ENCODE measurements around the gene TIAL1. TPM values are rescaled to one million over a fixed set of nuclear protein-coding genes. Genes with fewer than 3 reads are reported as not detected.

The TIAL1 gene
- total and polyA plus RNA-seq, 2 of the 13 experiments (the other 11 are each of a cell fraction or from before 2014, with no cell fraction given), result 31.5 to 148 TPM

DNA sequence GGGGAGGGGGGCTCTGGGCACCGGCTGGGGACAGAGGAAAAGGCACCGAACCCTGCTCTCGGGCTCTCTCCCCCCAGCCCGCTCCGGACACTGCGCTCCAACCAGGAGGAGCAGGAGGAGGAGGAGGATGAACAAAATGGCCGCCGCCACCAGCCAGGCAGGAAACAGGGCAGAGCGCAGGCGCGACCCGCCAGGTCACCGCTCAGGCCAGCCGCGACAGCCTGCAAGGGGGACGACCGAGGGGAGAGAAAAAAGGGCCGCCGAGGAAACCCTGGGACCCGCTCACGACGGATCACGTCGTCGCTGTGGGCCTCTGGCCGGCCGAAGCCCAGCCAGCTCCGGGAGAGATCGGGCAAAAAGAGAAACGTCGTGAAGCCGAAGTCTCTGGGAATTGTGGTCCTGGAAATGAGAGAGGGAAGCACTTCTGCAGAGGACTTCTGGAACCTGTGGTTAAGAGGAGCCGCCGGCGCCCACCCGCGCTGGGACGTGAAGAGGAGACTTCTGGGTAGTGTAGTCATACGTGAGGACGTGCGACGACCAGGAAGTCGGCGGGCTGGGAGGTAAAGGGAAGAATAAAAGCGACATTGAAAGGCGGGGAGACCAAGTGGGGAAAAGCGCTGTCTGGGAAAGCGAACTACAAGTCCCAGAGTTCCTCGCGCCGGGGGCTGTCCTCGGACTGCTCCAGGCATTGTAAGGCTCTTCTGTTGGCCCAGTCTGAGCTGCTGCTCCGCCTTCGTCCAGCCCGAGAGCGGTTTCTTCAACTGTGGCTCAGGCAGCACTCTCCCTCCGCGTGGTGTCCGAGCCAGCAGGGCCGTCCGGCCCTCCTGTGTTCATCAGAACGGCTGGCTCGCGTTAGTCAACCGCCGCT, at the start of gene TIAL1 (continued):
- TF ChIP-seq, protein P1, sequence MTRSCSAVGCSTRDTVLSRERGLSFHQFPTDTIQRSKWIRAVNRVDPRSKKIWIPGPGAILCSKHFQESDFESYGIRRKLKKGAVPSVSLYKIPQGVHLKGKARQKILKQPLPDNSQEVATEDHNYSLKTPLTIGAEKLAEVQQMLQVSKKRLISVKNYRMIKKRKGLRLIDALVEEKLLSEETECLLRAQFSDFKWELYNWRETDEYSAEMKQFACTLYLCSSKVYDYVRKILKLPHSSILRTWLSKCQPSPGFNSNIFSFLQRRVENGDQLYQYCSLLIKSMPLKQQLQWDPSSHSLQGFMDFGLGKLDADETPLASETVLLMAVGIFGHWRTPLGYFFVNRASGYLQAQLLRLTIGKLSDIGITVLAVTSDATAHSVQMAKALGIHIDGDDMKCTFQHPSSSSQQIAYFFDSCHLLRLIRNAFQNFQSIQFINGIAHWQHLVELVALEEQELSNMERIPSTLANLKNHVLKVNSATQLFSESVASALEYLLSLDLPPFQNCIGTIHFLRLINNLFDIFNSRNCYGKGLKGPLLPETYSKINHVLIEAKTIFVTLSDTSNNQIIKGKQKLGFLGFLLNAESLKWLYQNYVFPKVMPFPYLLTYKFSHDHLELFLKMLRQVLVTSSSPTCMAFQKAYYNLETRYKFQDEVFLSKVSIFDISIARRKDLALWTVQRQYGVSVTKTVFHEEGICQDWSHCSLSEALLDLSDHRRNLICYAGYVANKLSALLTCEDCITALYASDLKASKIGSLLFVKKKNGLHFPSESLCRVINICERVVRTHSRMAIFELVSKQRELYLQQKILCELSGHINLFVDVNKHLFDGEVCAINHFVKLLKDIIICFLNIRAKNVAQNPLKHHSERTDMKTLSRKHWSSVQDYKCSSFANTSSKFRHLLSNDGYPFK (CRISPR knock-in tag; IDR thresholded peaks at IDR 0.05; ENCODE audit: borderline replicate concordance), result peak; percentile 100
- TF ChIP-seq FOXA1 (IDR thresholded peaks at IDR 0.05), result no peak
- TF ChIP-seq FOXA1 (CRISPR knock-in tag; IDR thresholded peaks at IDR 0.05), result no peak
- 0 out of 2 replicates have a peak, but pooled peaks have one; percentile 24 for TF ChIP-seq ZNF235 (CRISPR knock-in tag; IDR thresholded peaks at IDR 0.05; ENCODE audit: borderline replicate concordance)
- TF ChIP-seq, protein P2, sequence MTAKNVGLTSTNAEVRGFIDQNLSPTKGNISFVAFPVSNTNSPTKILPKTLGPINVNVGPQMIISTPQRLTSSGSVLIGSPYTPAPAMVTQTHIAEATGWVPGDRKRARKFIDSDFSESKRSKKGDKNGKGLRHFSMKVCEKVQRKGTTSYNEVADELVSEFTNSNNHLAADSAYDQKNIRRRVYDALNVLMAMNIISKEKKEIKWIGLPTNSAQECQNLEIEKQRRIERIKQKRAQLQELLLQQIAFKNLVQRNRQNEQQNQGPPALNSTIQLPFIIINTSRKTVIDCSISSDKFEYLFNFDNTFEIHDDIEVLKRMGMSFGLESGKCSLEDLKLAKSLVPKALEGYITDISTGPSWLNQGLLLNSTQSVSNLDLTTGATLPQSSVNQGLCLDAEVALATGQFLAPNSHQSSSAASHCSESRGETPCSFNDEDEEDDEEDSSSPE (CRISPR knock-in tag; IDR thresholded peaks at IDR 0.05), result peak; percentile 96
- peak; percentile 50; the same call in 1 of the 2 replicates for TF ChIP-seq ZNF331 (CRISPR knock-in tag; IDR thresholded peaks at IDR 0.05)
- TF ChIP-seq, protein P3, sequence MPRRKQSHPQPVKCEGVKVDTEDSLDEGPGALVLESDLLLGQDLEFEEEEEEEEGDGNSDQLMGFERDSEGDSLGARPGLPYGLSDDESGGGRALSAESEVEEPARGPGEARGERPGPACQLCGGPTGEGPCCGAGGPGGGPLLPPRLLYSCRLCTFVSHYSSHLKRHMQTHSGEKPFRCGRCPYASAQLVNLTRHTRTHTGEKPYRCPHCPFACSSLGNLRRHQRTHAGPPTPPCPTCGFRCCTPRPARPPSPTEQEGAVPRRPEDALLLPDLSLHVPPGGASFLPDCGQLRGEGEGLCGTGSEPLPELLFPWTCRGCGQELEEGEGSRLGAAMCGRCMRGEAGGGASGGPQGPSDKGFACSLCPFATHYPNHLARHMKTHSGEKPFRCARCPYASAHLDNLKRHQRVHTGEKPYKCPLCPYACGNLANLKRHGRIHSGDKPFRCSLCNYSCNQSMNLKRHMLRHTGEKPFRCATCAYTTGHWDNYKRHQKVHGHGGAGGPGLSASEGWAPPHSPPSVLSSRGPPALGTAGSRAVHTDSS (CRISPR knock-in tag; conservative IDR thresholded peaks at IDR 0.05), result no peak
- TF ChIP-seq RARG (CRISPR knock-in tag; IDR thresholded peaks at IDR 0.05; ENCODE audit: low read depth), result 0 out of 2 replicates have a peak, but pooled peaks have one; percentile 43
- TF ChIP-seq ZNF44 (CRISPR knock-in tag; IDR thresholded peaks at IDR 0.05), result no peak
- no peak for TF ChIP-seq ZNF34 (CRISPR knock-in tag; IDR thresholded peaks at IDR 0.05; ENCODE audit: borderline replicate concordance)
- no peak for TF ChIP-seq TAF15 (IDR thresholded peaks at IDR 0.05; ENCODE audit: low read depth, low read length, poor library complexity, severe bottlenecking)
- TF ChIP-seq, protein P4, sequence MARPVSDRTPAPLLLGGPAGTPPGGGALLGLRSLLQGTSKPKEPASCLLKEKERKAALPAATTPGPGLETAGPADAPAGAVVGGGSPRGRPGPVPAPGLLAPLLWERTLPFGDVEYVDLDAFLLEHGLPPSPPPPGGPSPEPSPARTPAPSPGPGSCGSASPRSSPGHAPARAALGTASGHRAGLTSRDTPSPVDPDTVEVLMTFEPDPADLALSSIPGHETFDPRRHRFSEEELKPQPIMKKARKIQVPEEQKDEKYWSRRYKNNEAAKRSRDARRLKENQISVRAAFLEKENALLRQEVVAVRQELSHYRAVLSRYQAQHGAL (CRISPR knock-in tag; IDR thresholded peaks at IDR 0.05; ENCODE audit: not compliant biosample characterization), result no peak
- no peak for TF ChIP-seq FOXP1 (IDR thresholded peaks at IDR 0.05)
- TF ChIP-seq FOXP1 (CRISPR knock-in tag; IDR thresholded peaks at IDR 0.05), result no peak
- TF ChIP-seq YY1 (IDR thresholded peaks at IDR 0.05; ENCODE audit: insufficient read depth, insufficient replicate concordance, low read depth, low read length), result peak; percentile 97
- TF ChIP-seq, protein P5, sequence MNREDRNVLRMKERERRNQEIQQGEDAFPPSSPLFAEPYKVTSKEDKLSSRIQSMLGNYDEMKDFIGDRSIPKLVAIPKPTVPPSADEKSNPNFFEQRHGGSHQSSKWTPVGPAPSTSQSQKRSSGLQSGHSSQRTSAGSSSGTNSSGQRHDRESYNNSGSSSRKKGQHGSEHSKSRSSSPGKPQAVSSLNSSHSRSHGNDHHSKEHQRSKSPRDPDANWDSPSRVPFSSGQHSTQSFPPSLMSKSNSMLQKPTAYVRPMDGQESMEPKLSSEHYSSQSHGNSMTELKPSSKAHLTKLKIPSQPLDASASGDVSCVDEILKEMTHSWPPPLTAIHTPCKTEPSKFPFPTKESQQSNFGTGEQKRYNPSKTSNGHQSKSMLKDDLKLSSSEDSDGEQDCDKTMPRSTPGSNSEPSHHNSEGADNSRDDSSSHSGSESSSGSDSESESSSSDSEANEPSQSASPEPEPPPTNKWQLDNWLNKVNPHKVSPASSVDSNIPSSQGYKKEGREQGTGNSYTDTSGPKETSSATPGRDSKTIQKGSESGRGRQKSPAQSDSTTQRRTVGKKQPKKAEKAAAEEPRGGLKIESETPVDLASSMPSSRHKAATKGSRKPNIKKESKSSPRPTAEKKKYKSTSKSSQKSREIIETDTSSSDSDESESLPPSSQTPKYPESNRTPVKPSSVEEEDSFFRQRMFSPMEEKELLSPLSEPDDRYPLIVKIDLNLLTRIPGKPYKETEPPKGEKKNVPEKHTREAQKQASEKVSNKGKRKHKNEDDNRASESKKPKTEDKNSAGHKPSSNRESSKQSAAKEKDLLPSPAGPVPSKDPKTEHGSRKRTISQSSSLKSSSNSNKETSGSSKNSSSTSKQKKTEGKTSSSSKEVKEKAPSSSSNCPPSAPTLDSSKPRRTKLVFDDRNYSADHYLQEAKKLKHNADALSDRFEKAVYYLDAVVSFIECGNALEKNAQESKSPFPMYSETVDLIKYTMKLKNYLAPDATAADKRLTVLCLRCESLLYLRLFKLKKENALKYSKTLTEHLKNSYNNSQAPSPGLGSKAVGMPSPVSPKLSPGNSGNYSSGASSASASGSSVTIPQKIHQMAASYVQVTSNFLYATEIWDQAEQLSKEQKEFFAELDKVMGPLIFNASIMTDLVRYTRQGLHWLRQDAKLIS (CRISPR knock-in tag; IDR thresholded peaks at IDR 0.05), result no peak
- TF ChIP-seq MZF1 (CRISPR knock-in tag; IDR thresholded peaks at IDR 0.05; ENCODE audit: borderline replicate concordance), result no peak
- TF ChIP-seq ZSCAN21 (CRISPR knock-in tag; IDR thresholded peaks at IDR 0.05; ENCODE audit: borderline replicate concordance), result peak; percentile 91

All from HepG2 (cell line).